ENCODE data around the gene TMEM63A.
A peak's percentile ranks its signal among the peaks of the same experiment; 100 is the strongest.
"Not testable (repeated sequence)": the region's sequence is repeated elsewhere in the genome, so short reads cannot be mapped to it uniquely, and the experiment has no call there.

TMEM63A gene

DNA sequence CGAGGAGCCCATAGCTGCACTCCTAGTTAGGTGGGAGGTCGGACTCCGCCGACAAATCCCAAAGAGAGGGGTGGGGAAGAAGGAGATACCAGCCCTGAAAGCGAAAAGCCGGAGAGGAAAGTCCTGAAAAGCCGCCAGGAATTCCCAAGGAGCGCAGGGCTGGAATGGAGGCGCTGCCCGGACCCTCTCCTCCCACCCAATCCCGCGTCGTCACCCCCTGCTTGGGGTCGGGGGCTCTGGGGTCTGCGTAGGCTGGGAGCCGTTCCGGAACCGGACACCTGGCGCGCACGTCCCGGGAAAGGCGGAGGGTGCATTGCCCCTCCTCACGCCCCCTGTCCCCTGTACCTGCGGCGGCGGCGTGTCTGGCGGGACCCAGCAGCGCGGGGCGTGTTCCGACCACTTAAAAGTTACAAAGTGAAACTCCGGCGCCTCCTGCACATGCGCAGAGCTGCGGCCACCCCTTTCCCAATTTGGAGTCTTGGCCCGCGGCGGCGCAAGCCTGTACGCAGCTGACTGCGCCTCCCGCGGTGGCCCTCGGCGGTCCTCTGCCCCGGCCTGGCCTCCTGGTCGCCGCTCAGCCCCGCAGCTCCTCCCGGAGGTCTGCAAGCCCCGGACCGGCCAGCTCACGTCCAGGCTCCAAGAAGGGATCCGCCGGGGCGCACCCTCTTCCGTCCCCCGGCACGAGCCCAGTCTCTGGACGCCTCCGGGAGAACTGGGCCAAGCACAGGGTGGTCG, at the start of gene TMEM63A:
TMEM63A (minus strand) TSS at position 422 of the 735 bp plus-strand sequence. CDS start 4,800 bp downstream, outside the sequence.
- DNase-seq: peak; percentile 56 to 85 (median 74)

DNA sequence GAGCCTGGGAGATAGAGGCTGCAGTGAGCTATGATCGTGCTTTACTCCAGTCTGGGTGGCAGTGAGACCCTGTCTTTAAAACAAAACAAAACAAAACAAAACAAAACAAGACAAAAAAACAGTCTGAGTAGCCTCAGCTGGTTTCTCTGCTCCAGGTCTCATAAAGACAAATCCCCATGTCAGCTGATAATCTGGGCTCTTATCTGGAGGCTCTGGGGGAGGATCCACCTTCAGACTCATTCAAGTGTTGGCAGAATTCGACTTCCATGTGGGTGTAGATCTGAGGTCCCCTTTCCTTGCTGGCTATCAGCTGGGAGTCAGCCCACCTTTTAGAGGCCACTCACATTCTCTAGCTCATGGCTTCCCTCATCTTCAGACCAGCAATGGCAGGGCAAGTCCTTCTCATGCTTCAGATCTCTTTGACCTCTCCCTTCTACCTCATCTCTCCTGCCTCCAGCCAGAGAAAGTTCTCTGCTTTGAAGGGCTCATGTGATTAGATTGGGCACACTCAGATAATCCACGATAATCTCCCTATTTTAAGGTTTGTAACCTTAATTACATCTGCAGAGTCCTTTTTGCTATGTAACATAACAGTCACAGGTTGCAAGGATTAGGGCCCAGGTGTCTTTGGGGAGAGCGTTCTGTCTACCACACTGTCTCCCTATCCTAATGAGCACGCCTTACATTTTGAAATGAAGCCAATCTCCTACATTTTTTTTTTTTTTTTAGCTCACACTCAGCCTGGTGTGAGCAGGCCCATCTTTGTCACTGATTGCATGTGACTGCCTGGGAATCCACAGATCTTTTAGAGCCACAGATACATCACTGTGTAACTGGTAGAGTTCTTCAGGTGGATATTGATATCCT, 49.3 kb upstream of the TMEM63A start:
- DNase-seq: no peak

DNA sequence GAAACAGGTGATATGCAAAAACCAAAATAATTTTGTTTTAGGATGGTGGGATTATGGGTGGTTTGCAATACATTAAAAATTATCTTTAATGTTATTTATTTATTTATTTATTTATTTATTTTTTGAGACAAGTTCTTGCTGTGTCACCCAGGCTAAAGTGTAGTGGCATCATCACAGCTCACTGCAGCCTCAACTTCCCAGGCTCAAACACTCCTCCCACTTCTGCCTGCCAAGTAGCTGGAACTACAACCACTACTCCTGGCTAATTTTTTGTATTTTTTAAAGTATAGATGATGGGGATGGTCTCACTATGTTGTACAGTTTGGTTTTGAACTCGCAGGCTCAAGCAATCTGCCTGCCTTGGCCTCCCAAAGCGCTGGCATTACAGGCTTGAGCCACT, 48.4 kb upstream of the TMEM63A start:
- no peak for DNase-seq

DNA sequence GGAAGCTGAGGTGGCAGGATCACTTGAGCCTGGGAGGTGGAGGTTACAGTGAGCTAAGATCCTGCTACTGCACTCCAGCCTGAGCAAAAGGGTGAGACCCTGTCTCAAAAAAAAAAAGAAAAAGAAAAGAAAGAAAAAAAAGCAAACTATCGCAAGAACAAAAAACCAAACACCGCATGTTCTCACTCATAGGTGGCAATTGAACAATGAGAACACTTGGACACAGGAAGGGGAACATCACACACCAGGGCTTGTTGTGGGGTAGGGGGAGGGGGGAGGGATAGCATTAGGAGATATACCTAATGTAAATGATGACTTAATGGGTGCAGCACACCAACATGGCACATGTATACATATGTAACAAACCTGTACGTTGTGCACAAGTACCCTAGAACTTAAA, 47.3 kb upstream of the TMEM63A start:
- DNase-seq: not testable (repeated sequence)

DNA sequence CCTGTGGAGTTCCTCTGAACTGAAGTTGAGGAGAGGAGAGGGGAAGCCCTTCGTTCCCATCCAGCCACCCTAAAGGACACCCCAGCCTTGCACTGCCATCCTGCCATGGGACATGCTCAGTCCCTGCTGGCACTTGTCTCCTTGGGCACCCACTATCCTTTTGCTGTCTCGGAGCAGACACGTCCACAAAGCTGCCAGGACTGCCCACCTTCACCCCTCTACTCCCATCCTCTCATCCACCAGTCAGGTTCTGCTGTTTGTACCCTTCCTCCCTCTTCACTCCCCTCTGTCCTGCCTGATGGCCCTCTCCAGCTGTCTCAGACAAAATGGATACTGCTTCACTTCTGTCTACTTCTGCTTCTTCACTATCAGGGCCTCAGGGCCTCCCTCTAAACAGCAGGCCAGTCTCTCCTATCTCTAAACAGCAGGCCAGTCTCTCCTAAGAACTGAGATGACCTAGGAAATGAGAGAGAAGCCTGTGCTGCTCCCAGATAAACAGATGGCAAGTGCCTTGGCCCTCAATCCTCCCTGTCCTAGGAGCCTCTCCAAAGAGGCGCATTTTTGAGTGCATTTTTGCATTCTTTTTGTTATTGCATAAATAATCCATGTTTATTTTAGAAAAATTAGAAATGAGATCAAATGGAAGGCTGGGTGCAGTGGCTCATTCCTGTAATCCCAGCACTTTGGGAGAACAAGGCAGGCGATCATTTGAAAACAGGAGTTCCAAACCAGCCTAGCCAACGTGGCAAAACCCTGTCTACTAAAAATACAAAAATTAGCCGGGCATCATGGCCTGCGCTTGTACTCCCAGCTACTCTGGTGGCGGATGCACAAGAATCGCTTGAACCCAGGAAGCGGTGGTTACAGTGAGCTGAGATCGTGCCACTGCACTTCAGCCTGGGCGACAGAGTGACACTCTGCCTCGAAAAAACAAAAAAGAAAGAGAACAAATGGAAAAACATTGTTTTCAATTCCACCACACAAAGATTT, 46.3 kb upstream of the TMEM63A start:
- peak in 1 of 4 experiments; percentile 10 for DNase-seq

DNA sequence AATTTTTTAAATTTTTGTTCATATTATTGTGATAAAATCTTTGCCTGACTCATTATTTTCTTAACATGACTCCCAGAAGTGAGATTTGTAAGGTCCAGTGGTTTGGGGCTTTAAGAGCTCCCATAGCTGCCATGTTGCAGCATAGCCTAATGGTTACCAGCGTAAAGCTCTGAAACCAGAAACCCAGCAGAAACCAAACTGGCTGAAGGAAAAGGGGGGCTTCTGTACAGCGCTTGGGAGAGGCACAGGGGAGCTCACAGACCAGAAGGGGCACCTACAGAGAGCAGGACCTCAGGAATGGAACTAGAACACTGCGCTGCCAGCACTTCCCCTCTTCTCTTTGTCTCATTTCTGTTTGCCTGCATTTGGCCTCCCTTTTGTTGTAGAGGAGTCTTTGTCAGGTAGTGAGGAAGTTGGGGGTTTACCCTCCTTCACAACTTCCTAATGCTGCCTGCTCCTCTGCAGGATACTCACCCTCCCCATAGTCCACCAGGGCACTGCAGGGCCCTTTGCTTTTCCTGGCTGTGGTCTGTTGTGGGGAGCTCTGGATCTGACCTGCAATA, 44.5 kb upstream of the TMEM63A start:
- no peak for DNase-seq

DNA sequence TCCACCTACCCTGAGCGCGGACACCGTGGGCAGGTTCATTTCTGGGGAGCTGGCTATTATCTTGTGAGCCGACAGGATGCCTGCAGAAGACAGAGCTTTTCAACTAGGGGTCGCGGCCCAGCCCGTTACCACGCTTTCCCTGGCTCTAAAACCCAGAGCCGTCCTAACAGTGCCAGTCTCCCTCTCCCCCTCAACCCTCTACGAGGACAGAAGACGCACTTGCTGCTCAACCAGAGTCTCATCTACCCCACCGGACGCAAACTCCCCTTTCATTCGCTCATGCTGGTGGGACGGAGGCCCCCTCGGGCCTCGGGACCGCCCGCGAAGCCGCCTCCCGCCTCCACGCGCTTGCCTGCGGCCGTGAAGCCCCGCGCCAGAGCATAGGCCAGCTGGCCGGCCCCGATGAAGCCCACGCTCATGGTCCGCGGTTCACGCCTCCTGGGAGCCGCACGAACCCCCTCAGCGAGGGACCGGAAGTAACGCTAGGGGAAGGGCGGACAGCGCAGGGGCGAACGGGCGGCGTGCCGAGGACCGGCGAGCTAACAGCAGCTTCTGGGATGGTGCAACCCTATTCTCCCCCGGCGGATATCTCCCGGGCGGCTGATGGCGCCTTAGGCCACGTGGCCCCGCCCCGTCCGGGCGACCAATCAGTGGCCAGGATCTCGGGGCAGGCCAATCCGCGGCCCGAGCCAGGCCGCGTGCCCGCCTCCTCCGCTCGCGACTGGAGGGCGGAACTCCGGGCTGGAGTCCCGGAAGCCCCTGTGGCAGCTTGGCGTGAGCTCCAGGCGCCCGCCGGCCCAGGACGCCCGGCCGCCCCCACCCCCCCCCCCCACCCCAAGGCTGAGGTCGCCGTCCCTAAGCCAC, 41.7 kb upstream of the TMEM63A start, which contains the start of gene PYCR2:
PYCR2 (minus strand) TSS at position 559 of the 864 bp plus-strand sequence; CDS start at position 419, 140 bp downstream.
- peak; percentile 76 to 93 (median 84) for DNase-seq

DNA sequence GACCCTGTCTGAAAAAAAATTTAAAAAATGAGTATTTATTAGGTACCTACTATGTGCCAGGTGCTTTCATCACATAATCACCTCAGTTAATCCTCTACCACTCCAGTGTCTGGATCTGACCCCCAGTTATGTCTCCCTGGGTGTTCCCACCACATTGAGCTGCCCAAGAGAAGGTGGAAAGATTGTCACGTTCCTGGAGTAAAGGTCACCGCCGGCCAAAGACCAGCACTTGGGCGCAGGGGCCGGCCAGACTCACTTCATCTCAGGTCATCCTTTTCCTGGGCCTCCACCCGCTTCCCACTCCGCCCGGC, 41.2 kb upstream of the TMEM63A start:
- DNase-seq: no peak

DNA sequence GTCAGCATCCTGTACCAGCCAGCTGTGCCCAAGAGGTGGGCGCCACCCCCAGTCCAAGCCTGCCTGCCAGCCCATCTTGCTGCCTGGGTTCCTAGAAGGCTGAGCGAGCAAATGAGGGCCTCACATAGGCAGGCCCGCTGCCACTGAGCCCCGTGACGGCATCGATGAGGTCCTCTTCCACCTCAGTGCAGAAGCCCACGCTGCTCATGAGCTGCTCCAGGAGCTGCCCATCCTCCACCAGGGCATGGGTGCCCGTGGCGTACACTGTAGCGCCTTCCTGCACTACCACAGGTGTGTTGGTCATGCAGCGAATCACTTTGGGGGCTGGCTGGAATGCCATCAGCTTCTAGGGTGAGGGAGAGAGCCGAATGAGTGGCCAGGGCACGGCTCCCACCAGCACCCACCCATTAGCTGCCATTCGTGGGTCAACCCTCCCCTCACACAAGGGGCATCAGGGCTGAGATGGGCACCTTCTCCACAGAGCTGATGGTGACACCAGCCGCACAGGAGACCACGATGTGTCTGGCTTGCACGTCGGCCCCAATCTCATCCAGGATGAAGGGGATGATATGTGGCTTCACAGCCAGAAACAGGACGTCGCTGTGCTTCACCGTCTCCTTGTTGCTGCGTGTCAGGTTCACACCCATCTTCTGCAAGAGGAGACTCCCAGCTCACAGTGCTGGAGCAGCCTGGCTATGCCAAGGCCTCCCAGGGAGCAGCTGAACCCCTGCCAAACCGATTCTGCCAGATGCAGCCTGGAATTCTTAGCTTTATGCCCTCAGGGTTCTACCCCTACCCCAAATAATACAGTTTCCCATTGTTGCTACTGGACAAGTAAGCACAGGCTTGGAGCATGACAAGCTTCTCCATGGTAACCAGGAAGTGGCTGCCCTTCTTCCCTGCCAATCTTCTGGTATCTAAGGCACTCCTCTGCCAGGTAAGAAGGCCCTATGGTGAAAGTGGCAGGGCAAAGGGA, 39.8 kb upstream of the TMEM63A start:
- no peak for DNase-seq

DNA sequence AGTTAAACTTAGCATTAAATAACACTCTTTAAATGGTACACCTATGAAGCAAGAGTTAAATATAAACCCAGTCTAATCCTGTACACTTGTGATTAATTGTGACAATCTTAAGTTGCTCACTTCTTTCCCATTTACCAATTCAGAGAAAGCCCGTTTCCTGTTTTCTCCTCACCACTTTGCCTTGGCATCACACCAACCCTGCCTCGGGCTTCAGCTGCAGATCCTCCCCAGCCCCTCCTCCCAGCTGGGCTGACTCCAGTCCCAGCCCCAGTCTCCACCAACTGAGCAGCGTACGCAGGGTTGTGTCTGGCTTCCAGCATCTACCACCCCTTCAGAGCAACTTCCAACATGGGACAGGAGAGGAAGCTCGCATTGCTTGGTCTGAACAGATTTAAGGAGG, 37.7 kb upstream of the TMEM63A start:
- no peak for DNase-seq

DNA sequence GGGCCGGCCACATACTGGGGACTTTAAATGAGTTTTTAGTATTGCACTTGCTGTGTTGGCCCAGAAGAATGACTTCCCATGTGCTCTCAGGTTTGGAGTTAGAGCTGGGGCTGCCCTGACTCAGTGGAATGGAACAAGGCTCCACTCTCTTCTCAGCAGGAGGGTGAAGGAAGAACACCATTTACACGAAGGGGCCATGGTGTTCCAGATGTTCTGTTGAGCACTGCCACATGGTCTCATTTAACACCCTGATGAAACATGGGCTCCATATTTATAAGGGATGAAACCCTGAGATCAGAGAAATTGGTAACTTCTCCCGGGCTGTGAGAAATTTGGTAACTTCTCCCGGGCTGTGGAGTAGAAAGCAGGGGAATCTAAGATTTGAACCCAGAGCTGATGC, 36.1 kb upstream of the TMEM63A start:
- DNase-seq: no peak

DNA sequence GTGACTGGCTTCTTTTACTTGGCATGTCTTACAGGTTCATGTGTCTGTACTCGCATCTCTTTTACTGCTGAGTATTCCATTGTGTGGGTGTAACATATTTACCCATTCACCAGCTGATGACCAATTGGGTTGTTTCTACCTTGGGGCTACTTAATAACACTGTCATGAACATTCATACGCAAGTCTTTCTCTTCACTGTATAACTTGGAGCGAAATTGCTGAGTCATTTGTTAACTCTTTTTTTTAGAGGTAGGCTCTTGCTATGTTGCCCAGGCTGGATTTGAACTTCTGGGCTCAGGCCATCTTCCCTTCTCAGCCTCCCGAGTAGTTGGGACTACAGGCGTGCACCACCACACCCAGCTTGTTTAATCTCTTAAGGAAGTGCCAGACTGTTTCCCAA, 35.4 kb upstream of the TMEM63A start:
- DNase-seq: no peak

DNA sequence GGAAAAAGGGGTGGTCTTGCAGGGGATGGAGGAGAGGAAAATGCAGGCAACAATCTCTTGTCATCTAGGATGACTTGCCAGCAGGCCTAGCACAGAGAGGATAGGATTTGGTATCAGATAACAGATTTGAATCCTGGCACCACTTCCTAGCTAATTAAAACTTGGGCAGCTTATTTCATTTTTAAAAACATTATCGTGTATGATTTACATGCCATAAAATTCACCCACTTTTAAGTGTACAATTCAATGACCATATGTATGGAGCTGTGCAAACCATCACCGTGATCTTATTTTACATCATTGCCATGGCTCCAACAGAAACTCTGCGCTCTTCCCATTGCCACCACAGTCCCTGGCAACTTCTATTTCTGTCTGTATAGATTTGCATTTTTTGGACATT, 34.9 kb upstream of the TMEM63A start:
- no peak for DNase-seq

DNA sequence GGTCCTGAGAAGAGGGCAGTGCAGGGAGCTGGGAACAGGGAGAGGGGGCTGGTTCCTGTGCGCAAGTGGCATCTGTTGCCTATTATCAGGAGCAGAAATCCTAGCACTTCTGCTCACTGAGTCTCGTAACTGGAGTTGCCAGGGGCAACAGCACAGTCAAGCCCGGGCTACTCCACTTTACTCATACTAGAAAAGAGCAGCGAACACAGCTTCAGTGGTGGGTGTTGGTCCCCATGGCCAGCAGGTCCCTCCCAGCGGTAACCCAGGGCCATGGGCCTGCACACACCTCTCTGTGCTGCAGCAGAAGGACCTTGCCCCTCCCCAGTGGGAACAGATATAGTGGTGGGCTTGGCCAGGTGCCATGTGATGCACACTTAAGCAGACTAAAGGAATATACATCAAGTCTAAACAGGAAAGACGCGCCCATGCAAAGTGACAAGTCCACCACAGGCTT, 33.4 kb upstream of the TMEM63A start:
- DNase-seq: no peak

DNA sequence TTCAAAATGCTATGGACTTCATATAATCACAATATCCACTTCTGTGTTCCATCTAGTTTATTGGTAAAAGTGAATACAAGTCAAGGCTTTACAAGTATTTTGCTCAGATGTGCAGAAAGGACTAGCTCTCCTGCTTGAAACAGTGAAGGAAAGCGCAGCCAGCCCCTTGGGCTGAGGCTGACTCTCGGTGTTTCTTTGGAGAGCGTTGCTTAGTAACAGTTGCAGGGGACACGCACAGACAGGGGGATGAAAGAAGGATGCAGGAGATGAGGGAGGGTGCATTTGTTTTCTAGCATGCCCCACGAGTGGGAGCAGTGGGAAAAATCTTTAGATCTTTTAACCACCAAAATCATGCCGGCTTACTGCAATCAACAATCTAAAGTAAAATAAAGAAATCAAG, 32.8 kb upstream of the TMEM63A start:
- no peak for DNase-seq

DNA sequence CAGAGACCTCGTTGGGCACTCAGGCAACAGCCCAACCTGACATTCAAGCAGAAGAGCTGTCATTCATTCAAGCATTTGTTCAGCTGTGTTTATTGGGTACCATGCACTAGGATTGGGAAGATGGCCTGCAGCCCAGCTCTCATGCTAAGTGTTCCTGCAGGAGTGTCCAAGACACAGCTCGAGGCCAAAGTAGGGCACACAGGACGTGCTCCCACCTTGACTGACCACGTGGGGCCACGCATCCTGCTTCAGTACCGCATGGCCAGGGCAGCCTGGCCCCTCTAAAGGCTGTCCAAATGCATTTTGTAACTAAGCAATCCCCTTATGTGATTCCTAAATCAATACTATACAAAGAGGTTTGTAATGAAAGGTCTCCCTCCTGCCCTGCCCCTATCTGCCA, 32.2 kb upstream of the TMEM63A start:
- no peak for DNase-seq

DNA sequence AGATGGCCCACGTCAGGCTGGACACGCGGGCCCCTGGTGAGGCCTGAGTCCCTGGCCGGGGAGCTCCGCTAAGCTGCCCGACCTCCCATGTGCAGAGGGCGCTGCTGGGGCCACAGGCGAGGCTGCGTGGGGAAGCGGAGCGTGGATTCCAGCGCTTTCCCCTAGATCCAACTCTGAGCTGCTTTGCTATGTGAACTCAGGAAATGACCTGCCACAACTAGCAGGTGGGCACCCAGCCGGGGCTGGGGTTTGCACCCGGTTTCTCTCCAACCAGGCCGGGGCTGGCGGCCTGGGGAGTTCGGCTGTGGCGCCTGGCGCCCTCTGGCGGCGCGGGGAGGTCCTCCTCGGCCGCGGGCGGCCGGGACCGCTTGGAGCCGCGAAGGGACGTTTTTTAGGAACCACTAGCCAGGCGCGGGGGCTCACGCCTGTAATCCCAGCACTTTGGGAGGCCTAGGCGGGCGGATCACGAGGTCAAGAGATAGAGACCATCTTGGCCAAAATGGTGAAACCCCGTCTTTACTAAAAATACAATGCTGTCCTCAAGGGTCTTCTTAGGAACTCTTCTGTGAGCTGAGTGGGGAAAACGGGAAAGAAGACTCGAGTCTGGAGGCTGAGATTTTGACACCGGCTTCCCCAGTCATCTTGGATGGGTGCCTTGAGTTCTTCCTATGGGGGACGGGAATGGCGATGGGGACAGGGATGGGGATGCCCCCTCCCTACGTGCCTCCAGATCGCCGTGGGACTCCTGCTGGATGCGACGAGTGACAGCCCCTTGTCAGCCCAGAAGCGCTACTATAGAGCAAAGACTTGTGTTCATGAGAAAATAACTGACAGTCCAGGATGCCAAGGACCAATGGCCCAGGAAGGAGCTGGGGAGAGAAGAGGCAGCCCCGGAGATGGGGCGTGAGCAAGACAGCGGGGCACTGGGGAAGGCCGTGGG, 29.3 kb upstream of the TMEM63A start:
- peak; percentile 34 to 70 (median 58) for DNase-seq

DNA sequence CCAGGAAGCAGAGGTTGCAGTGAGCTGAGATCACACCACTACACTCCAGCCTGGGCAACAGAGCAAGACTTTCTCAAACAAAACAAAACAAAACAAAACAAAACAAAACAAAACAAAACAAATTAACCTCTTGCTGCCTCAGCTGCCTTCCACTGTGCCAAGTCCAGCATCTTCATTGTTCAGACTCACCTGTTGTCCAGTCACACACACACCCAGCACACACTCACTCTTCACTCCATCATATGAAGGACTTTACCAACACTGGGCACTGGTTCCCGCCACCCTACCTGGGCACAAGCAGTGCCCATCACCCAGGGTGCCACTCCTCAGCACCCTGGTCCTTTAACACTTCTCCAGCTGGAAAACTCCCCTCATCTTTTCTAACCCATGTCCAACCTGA, 27.3 kb upstream of the TMEM63A start:
- no peak for DNase-seq

DNA sequence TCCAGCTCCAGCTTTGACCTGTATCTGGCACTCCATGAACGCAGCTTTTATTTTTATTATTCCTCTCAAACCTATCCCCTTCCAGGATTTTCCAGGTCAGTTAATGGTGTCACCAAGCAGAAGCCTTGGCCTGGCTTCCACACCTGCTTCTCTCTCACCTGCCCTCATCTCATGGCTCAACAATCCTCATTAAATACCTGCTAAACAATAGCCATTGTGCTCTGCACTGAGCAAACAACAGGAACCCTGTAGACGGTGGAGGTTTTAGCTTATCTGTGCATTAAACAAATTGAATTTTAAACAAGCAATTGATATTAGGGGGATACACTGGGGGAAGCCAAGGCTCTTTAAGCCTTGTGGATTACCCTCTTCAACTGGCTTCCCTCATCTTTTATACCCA, 26.6 kb upstream of the TMEM63A start:
- DNase-seq: no peak
